NB4 (cell line): ENCODE data around the gene HRG.

Source experiments
- MAX ChIP-seq: IDR thresholded peaks from 2 replicates; pipeline ENCODE4 v1.6.1; 2011; ENCODE audit warnings: low read depth, low read length
- MYC ChIP-seq: IDR thresholded peaks from 2 replicates; pipeline ENCODE4 v1.6.1; 2011; ENCODE audit warnings: low read depth, low read length
- POLR2A ChIP-seq: IDR thresholded peaks from 2 replicates; pipeline ENCODE4 v1.6.1; 2011; ENCODE audit warnings: mild to moderate bottlenecking; ENCODE audit not compliant: insufficient read length; ENCODE audit errors: extremely low read depth
- TF ChIP-seq, protein P1 (sequence below): IDR thresholded peaks from one replicate; pipeline ENCODE4 v1.5.1; 2012; ENCODE audit warnings: low read depth, low read length

DNA sequence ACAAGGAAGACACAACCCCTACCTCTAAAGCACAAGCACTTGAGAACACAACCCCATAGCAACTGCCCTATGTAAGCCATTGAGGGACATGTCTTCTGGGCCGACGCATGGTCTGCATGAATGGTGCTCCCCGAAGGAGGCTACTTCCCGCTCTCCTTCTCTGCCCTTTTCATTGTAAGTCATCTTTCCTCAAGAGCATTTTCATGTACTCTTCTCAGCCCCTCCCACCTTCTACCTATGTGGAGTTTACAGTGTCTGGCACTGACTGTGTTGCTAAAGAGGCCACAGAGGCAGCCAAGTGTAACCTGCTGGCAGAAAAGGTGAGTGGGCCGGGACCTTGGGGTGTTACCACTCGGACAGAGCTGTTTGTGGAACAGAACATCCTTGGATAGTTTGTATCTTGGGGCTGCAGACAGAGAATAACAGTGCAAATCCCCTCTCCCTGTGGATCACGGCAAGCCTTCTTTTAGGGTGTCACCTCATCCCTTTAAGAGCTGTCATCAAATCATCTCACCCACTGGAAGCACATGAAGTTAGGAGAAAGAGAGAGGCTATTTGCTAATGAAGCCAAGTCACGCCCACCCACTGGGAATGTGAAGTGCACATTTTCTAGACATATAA is 47.4 kb upstream of the HRG start:
- TF ChIP-seq POLR2A, result no peak
- TF ChIP-seq, protein P1, sequence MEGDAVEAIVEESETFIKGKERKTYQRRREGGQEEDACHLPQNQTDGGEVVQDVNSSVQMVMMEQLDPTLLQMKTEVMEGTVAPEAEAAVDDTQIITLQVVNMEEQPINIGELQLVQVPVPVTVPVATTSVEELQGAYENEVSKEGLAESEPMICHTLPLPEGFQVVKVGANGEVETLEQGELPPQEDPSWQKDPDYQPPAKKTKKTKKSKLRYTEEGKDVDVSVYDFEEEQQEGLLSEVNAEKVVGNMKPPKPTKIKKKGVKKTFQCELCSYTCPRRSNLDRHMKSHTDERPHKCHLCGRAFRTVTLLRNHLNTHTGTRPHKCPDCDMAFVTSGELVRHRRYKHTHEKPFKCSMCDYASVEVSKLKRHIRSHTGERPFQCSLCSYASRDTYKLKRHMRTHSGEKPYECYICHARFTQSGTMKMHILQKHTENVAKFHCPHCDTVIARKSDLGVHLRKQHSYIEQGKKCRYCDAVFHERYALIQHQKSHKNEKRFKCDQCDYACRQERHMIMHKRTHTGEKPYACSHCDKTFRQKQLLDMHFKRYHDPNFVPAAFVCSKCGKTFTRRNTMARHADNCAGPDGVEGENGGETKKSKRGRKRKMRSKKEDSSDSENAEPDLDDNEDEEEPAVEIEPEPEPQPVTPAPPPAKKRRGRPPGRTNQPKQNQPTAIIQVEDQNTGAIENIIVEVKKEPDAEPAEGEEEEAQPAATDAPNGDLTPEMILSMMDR, result no peak
- TF ChIP-seq MAX, result no peak
- TF ChIP-seq MYC, result no peak
